ENCODE data around the gene CLEC4F.

Gene CLEC4F

DNA sequence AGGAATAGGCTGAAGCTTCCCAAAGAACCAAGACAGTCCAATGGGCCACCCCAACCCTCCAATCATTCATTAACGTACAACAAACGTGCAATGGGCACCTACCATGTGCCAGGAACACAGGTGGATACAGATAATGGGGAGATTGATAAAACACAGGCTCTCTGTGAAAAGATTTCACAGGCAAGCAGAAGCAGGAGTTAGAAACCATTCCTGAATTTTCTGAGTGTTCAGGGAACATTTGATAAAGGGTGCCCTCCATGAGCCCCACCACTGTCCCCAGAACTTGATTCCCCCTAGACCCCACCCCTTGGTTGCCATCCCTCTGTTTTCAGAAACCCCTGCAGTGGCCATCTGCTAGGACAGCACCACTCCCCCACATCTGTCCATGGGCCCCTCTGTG, 13.7 kb upstream of the CLEC4F start:
- no peak overlapping the region for H3K4me3 ChIP-seq (ENCODE audit: control insufficient read depth, low read depth, low read length)
- DNase-seq (ENCODE audit: low read depth): no peak
- TF ChIP-seq, protein P1, sequence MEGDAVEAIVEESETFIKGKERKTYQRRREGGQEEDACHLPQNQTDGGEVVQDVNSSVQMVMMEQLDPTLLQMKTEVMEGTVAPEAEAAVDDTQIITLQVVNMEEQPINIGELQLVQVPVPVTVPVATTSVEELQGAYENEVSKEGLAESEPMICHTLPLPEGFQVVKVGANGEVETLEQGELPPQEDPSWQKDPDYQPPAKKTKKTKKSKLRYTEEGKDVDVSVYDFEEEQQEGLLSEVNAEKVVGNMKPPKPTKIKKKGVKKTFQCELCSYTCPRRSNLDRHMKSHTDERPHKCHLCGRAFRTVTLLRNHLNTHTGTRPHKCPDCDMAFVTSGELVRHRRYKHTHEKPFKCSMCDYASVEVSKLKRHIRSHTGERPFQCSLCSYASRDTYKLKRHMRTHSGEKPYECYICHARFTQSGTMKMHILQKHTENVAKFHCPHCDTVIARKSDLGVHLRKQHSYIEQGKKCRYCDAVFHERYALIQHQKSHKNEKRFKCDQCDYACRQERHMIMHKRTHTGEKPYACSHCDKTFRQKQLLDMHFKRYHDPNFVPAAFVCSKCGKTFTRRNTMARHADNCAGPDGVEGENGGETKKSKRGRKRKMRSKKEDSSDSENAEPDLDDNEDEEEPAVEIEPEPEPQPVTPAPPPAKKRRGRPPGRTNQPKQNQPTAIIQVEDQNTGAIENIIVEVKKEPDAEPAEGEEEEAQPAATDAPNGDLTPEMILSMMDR (conservative IDR thresholded peaks at IDR 0.05; ENCODE audit: control insufficient read depth, insufficient read depth, low read depth, low read length): no peak

DNA sequence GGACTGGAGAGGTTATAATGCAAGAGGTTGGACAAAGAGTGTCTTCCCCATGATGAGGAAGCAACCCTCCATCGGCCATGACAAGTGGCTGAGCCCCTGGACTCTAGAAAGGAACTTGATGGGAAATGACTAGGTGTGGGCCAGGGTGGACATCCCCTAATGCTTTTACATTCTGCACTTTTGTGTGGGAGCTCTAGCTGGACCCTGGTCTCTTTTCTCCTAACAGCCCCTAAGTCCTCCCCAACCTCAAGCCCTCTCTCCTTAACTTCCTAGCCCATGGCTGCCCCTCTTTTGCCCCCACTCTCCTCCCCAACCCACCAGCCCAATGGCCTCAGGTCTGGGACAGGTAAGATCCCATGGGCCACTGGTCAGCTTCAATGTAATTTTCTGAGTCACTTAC, 12.8 kb upstream of the CLEC4F start:
- no peak overlapping the region for H3K4me3 ChIP-seq (ENCODE audit: control insufficient read depth, low read depth, low read length)
- no peak for DNase-seq (ENCODE audit: low read depth)
- TF ChIP-seq, protein P1 (conservative IDR thresholded peaks at IDR 0.05; ENCODE audit: control insufficient read depth, insufficient read depth, low read depth, low read length): no peak

DNA sequence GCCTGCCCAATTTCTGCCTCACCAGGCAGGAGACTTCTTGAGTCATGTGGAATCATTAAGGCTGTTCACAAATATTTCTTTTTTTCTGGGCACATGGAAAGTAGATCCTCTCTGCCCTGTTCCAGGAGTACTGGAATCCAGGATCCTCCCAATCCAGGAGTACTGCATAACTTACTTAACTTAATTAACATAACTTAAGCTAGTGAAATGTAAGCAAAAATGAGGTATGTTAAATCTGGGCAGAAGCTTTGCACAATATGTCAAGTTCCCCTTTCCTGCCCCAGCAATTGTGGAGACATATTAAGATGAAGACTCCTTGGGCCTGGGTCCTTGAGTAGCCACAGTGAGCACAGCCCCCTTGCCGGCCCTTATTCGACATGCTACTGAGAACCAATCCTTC, 12.0 kb upstream of the CLEC4F start:
- H3K4me3 ChIP-seq (ENCODE audit: control insufficient read depth, low read depth, low read length): no peak overlapping the region
- no peak for DNase-seq (ENCODE audit: low read depth)
- TF ChIP-seq, protein P1 (conservative IDR thresholded peaks at IDR 0.05; ENCODE audit: control insufficient read depth, insufficient read depth, low read depth, low read length): no peak

DNA sequence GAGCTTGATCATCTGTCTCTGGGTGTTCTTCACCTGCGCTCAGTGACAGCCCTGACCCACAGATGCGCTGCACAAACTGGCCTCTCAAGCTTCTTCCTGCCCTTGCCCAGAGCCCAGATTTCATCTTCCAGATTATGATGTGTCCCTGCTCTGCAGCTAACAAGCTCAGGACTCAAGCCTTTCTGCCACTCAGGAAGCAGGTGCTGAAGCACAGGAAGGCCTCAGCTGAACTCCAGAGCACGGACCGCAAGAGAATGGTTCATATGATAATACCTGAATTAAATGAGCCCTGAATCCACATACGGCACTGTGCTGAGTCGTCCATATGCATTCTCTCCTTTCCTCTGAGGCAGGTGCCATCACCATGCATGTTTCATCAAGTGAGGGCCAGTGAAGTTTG, 11.5 kb upstream of the CLEC4F start:
- no peak for DNase-seq (ENCODE audit: low read depth)
- TF ChIP-seq, protein P1 (conservative IDR thresholded peaks at IDR 0.05; ENCODE audit: control insufficient read depth, insufficient read depth, low read depth, low read length): no peak
- no peak overlapping the region for H3K4me3 ChIP-seq (ENCODE audit: control insufficient read depth, low read depth, low read length)

DNA sequence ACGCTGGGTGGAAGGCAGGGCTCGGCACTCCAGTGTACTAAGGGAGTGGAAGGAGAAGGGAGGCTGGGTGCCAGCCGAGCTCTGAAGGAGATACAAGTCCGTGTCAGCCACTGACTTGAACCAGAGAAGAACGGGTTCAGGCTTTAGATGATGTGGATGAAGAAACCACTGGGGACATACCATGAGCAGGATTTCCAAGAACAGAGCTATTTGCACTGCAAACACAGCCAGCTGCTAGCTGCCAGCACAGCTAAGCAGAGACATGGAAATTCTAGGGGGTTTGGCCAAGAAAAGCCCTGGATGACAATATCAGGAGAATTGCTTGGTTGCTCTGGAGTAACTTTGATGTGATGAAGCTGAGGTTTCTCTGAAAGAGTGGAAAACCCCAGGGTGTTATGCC, 10.0 kb upstream of the CLEC4F start:
- H3K4me3 ChIP-seq (ENCODE audit: control insufficient read depth, low read depth, low read length): no peak overlapping the region
- TF ChIP-seq, protein P1 (conservative IDR thresholded peaks at IDR 0.05; ENCODE audit: control insufficient read depth, insufficient read depth, low read depth, low read length): no peak
- peak; percentile 2 for DNase-seq (ENCODE audit: low read depth)

DNA sequence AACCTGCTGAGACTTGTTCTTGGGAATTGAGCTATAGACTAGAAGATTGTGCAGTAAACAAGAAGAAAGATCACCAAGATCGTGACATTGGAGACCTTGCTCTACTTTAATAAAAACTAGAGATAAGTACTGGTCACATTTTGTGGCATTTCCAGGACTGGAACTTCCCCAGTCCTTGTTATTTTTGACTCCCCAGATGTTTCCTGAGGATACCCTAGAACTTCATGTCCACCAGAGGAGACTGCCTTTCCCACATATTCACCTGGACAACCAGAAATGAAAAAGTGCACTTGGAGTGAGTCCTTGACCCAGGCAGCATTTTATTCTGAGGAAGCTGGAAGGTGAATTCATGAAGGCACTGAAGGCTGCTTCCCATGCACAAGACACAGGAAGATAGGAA, 9.5 kb upstream of the CLEC4F start:
- TF ChIP-seq, protein P1 (conservative IDR thresholded peaks at IDR 0.05; ENCODE audit: control insufficient read depth, insufficient read depth, low read depth, low read length): no peak
- DNase-seq (ENCODE audit: low read depth): no peak

More for the DNA sequence above, 9.5 kb upstream of the CLEC4F start:
- H3K4me3 ChIP-seq (ENCODE audit: control insufficient read depth, low read depth, low read length): no peak overlapping the region

Measured in fibroblast of mammary gland (primary cell).